Measurements from ENCODE around the gene UBE2L6. TPM values are rescaled to one million over a fixed set of nuclear protein-coding genes. Genes with fewer than 3 reads are reported as not detected.

UBE2L6 gene
- total and polyA plus RNA-seq, 4 donors, result 41.5 to 114 (median 88.2) TPM

- no peak for DNase-seq (ENCODE audit: low read depth in 4 of 6, low spot score in 6 of 6)
- Histone ChIP-seq H3K27me3 (ENCODE audit: control insufficient read depth, insufficient read depth, low read length) (peaks cover 6% of the 10 kb centered on the region), H3K4me1 (ENCODE audit: control insufficient read depth, insufficient read depth, low read length) (no peaks in the 10 kb centered on the region), H3K27ac (ENCODE audit: low read depth, low read length) (no peak overlapping the region), H3K9me3 (ENCODE audit: control insufficient read depth, insufficient read depth, low read length) (no peaks in the 10 kb centered on the region), H3K4me3 (ENCODE audit: low read depth, low read length) (no peak overlapping the region), H3K36me3 (ENCODE audit: control insufficient read depth, insufficient read depth, low read length) (no peaks in the 10 kb centered on the region)
- 72% methylated on average over 4 of the region's 7 CpGs for WGBS (ENCODE audit: insufficient coverage)
Measured at GRCh38 chr11:57508341-57509170, 58.9 kb downstream of the UBE2L6 start.

- H3K4me3 ChIP-seq (ENCODE audit: low read depth, low read length), result no peak overlapping the region
- H3K4me1 ChIP-seq (ENCODE audit: control insufficient read depth, insufficient read depth, low read length), result no peaks in the 10 kb centered on the region
- H3K27ac ChIP-seq (ENCODE audit: low read depth, low read length), result no peak overlapping the region
- no peak for DNase-seq (ENCODE audit: low read depth in 4 of 6, low spot score in 6 of 6)
- H3K9me3 ChIP-seq (ENCODE audit: control insufficient read depth, insufficient read depth, low read length), result no peaks in the 10 kb centered on the region
- no peaks in the 10 kb centered on the region for H3K36me3 ChIP-seq (ENCODE audit: control insufficient read depth, insufficient read depth, low read length)
- WGBS (ENCODE audit: insufficient coverage), result no CpG with 5 or more reads among the region's 1 CpG
- H3K27me3 ChIP-seq (ENCODE audit: control insufficient read depth, insufficient read depth, low read length), result no peaks in the 10 kb centered on the region
Measured at GRCh38 chr11:57506522-57506921, 61.0 kb downstream of the UBE2L6 start.

GRCh38 chr11:57504511-57504910 lies 63.0 kb downstream of the UBE2L6 start:
- Histone ChIP-seq H3K9me3 (ENCODE audit: control insufficient read depth, insufficient read depth, low read length) (no peaks in the 10 kb centered on the region), H3K4me1 (ENCODE audit: control insufficient read depth, insufficient read depth, low read length) (peaks cover 12% of the 10 kb centered on the region), H3K27ac (ENCODE audit: low read depth, low read length) (no peak overlapping the region), H3K36me3 (ENCODE audit: control insufficient read depth, insufficient read depth, low read length) (peaks cover 4% of the 10 kb centered on the region), H3K27me3 (ENCODE audit: control insufficient read depth, insufficient read depth, low read length) (no peaks in the 10 kb centered on the region), H3K4me3 (ENCODE audit: low read depth, low read length) (no peak overlapping the region)
- 95% methylated on average over 3 of the region's 4 CpGs for WGBS (ENCODE audit: insufficient coverage)
- no peak for DNase-seq (ENCODE audit: low read depth in 4 of 6, low spot score in 6 of 6)

GRCh38 chr11:57502870-57503269 lies 64.6 kb downstream of the UBE2L6 start:
- no peak overlapping the region for H3K27ac ChIP-seq (ENCODE audit: low read depth, low read length)
- no peak for DNase-seq (ENCODE audit: low read depth in 4 of 6, low spot score in 6 of 6)

GRCh38 chr11:57502376-57502775 lies 65.1 kb downstream of the UBE2L6 start:
- no peak for DNase-seq (ENCODE audit: low read depth in 4 of 6, low spot score in 6 of 6)
- H3K27ac ChIP-seq (ENCODE audit: low read depth, low read length), result no peak overlapping the region
- H3K36me3 ChIP-seq (ENCODE audit: control insufficient read depth, insufficient read depth, low read length), result peaks cover 4% of the 10 kb centered on the region
- peaks cover 21% of the 10 kb centered on the region for H3K4me1 ChIP-seq (ENCODE audit: control insufficient read depth, insufficient read depth, low read length)
- H3K4me3 ChIP-seq (ENCODE audit: low read depth, low read length), result no peak overlapping the region
- H3K27me3 ChIP-seq (ENCODE audit: control insufficient read depth, insufficient read depth, low read length), result no peaks in the 10 kb centered on the region
- no peaks in the 10 kb centered on the region for H3K9me3 ChIP-seq (ENCODE audit: control insufficient read depth, insufficient read depth, low read length)
- WGBS (ENCODE audit: insufficient coverage), result 93% methylated on average over 1 of the region's 3 CpGs

More at GRCh38 chr11:57502870-57503269, 64.6 kb downstream of the UBE2L6 start:
- Histone ChIP-seq H3K4me1 (ENCODE audit: control insufficient read depth, insufficient read depth, low read length) (peaks cover 21% of the 10 kb centered on the region), H3K36me3 (ENCODE audit: control insufficient read depth, insufficient read depth, low read length) (peaks cover 4% of the 10 kb centered on the region), H3K9me3 (ENCODE audit: control insufficient read depth, insufficient read depth, low read length) (no peaks in the 10 kb centered on the region), H3K27me3 (ENCODE audit: control insufficient read depth, insufficient read depth, low read length) (no peaks in the 10 kb centered on the region), H3K4me3 (ENCODE audit: low read depth, low read length) (no peak overlapping the region)

- peaks cover 4% of the 10 kb centered on the region for H3K36me3 ChIP-seq (ENCODE audit: control insufficient read depth, insufficient read depth, low read length)
- no peak overlapping the region for H3K27ac ChIP-seq (ENCODE audit: low read depth, low read length)
- 76% methylated on average over 2 of the region's 4 CpGs for WGBS (ENCODE audit: insufficient coverage)
Measured at GRCh38 chr11:57501953-57502352, 65.5 kb downstream of the UBE2L6 start.

More at GRCh38 chr11:57501953-57502352, 65.5 kb downstream of the UBE2L6 start:
- no peak overlapping the region for H3K4me3 ChIP-seq (ENCODE audit: low read depth, low read length)
- no peak for DNase-seq (ENCODE audit: low read depth in 4 of 6, low spot score in 6 of 6)
- H3K4me1 ChIP-seq (ENCODE audit: control insufficient read depth, insufficient read depth, low read length), result peaks cover 21% of the 10 kb centered on the region
- H3K27me3 ChIP-seq (ENCODE audit: control insufficient read depth, insufficient read depth, low read length), result no peaks in the 10 kb centered on the region
- H3K9me3 ChIP-seq (ENCODE audit: control insufficient read depth, insufficient read depth, low read length), result no peaks in the 10 kb centered on the region

Small RNA genes lying within 50 kb of the gene (small RNA-seq; reads per million reads assigned to genes)
- not detected for gene RN7SL605P (ENCODE audit: low replicate concordance)

Other genes with a start within 250 kb of the UBE2L6 start
- 10 to 100 TPM; 17.2 to 42.2 TPM for gene TNKS1BP1, start 242.7 kb downstream of the UBE2L6 start, total RNA-seq
- gene TNKS1BP1, start 242.7 kb downstream of the UBE2L6 start, polyA plus RNA-seq (ENCODE audit: insufficient read length in 2 of 2), result 10 to 100 TPM; 44.8 to 58.3 TPM
- gene SSRP1, start 231.8 kb downstream of the UBE2L6 start, total RNA-seq, result 10 to 100 TPM; 34.6 to 88.0 TPM
- gene SSRP1, start 231.8 kb downstream of the UBE2L6 start, polyA plus RNA-seq (ENCODE audit: insufficient read length in 2 of 2), result 100 to 1,000 TPM; 132 to 135 TPM
- 10 to 100 TPM in 1 of 2 donors, under 1 TPM in 1; 0.50 to 11.4 TPM for gene P2RX3, start 229.3 kb downstream of the UBE2L6 start, total RNA-seq
- 1 to 10 TPM; 2.1 to 3.6 TPM for gene P2RX3, start 229.3 kb downstream of the UBE2L6 start, polyA plus RNA-seq (ENCODE audit: insufficient read length in 2 of 2)
- gene PRG3, start 186.5 kb downstream of the UBE2L6 start, total RNA-seq, result 1 to 10 TPM in 1 of 2 donors, under 1 TPM in 1; 0.55 to 1.1 TPM
- gene PRG3, start 186.5 kb downstream of the UBE2L6 start, polyA plus RNA-seq (ENCODE audit: insufficient read length in 2 of 2), result not detected
- 1 to 10 TPM; 2.4 to 6.4 TPM for gene PRG2, start 177.0 kb downstream of the UBE2L6 start, total RNA-seq
- under 1 TPM; 0.22 to 0.33 TPM for gene PRG2, start 177.0 kb downstream of the UBE2L6 start, polyA plus RNA-seq (ENCODE audit: insufficient read length in 2 of 2)
- gene SLC43A3, start 140.6 kb downstream of the UBE2L6 start, total RNA-seq, result 10 to 100 TPM; 12.2 to 13.3 TPM
- gene SLC43A3, start 140.6 kb downstream of the UBE2L6 start, polyA plus RNA-seq (ENCODE audit: insufficient read length in 2 of 2), result 10 to 100 TPM; 19.6 to 20.3 TPM
- gene RTN4RL2, start 107.1 kb downstream of the UBE2L6 start, total RNA-seq, result under 1 TPM; 0.59 to 0.72 TPM
- gene RTN4RL2, start 107.1 kb downstream of the UBE2L6 start, polyA plus RNA-seq (ENCODE audit: insufficient read length in 2 of 2), result 10 to 100 TPM in 1 of 2 donors, 1 to 10 TPM in 1; 5.0 to 10.9 TPM
- 10 to 100 TPM in 1 of 2 donors, 1 to 10 TPM in 1; 5.3 to 10.4 TPM for gene SLC43A1, start 52.0 kb downstream of the UBE2L6 start, total RNA-seq
- gene SLC43A1, start 52.0 kb downstream of the UBE2L6 start, polyA plus RNA-seq (ENCODE audit: insufficient read length in 2 of 2), result 1 to 10 TPM; 4.0 to 6.1 TPM
- gene TIMM10, start 36.9 kb downstream of the UBE2L6 start, total RNA-seq, result 10 to 100 TPM; 27.0 to 39.8 TPM
- 10 to 100 TPM; 47.7 to 52.1 TPM for gene TIMM10, start 36.9 kb downstream of the UBE2L6 start, polyA plus RNA-seq (ENCODE audit: insufficient read length in 2 of 2)
- not detected for gene SMTNL1, start 30.1 kb downstream of the UBE2L6 start, total RNA-seq
- 1 to 10 TPM in 1 of 2 donors, under 1 TPM in 1; 0.93 to 1.6 TPM for gene SMTNL1, start 30.1 kb downstream of the UBE2L6 start, polyA plus RNA-seq (ENCODE audit: insufficient read length in 2 of 2)
- 100 to 1,000 TPM in 1 of 2 donors, 10 to 100 TPM in 1; 35.7 to 131 TPM for gene SERPING1, start 30.0 kb upstream of the UBE2L6 start, total RNA-seq
- 100 to 1,000 TPM in 1 of 2 donors, 10 to 100 TPM in 1; 63.2 to 112 TPM for gene SERPING1, start 30.0 kb upstream of the UBE2L6 start, polyA plus RNA-seq (ENCODE audit: insufficient read length in 2 of 2)
- gene YPEL4, start 82.2 kb upstream of the UBE2L6 start, total RNA-seq, result 1 to 10 TPM; 2.6 to 3.3 TPM
- 1 to 10 TPM; 7.6 TPM for gene YPEL4, start 82.2 kb upstream of the UBE2L6 start, polyA plus RNA-seq (ENCODE audit: insufficient read length in 2 of 2)
- gene CLP1, start 90.1 kb upstream of the UBE2L6 start, total RNA-seq, result 10 to 100 TPM in 1 of 2 donors, 1 to 10 TPM in 1; 9.5 to 15.8 TPM
- gene CLP1, start 90.1 kb upstream of the UBE2L6 start, polyA plus RNA-seq (ENCODE audit: insufficient read length in 2 of 2), result 10 to 100 TPM in 1 of 2 donors, 1 to 10 TPM in 1; 9.9 to 10.6 TPM
- 10 to 100 TPM; 22.5 to 22.8 TPM for gene ZDHHC5, start 100.4 kb upstream of the UBE2L6 start, total RNA-seq
- 10 to 100 TPM; 31.8 to 34.3 TPM for gene ZDHHC5, start 100.4 kb upstream of the UBE2L6 start, polyA plus RNA-seq (ENCODE audit: insufficient read length in 2 of 2)
- 10 to 100 TPM; 12.1 to 32.2 TPM for gene MED19, start 144.5 kb upstream of the UBE2L6 start, total RNA-seq
- 10 to 100 TPM; 25.0 to 27.3 TPM for gene MED19, start 144.5 kb upstream of the UBE2L6 start, polyA plus RNA-seq (ENCODE audit: insufficient read length in 2 of 2)
- gene TMX2, start 144.9 kb upstream of the UBE2L6 start, total RNA-seq, result 100 to 1,000 TPM in 1 of 2 donors, 10 to 100 TPM in 1; 80.3 to 123 TPM
- 100 to 1,000 TPM; 131 to 139 TPM for gene TMX2, start 144.9 kb upstream of the UBE2L6 start, polyA plus RNA-seq (ENCODE audit: insufficient read length in 2 of 2)
- gene SELENOH, start 173.8 kb upstream of the UBE2L6 start, total RNA-seq, result 100 to 1,000 TPM in 1 of 2 donors, 10 to 100 TPM in 1; 39.8 to 136 TPM
- 100 to 1,000 TPM; 115 to 120 TPM for gene SELENOH, start 173.8 kb upstream of the UBE2L6 start, polyA plus RNA-seq (ENCODE audit: insufficient read length in 2 of 2)
- gene BTBD18, start 184.1 kb upstream of the UBE2L6 start, total RNA-seq, result not detected
- under 1 TPM; 0.21 to 0.74 TPM for gene BTBD18, start 184.1 kb upstream of the UBE2L6 start, polyA plus RNA-seq (ENCODE audit: insufficient read length in 2 of 2)
- gene CTNND1, start 194.1 kb upstream of the UBE2L6 start, total RNA-seq, result 100 to 1,000 TPM; 113 to 149 TPM
- gene CTNND1, start 194.1 kb upstream of the UBE2L6 start, polyA plus RNA-seq (ENCODE audit: insufficient read length in 2 of 2), result 100 to 1,000 TPM; 126 to 137 TPM

All from spinal cord (tissue), 10 donors.